ENCODE results near the gene ANKRD55.

DNA sequence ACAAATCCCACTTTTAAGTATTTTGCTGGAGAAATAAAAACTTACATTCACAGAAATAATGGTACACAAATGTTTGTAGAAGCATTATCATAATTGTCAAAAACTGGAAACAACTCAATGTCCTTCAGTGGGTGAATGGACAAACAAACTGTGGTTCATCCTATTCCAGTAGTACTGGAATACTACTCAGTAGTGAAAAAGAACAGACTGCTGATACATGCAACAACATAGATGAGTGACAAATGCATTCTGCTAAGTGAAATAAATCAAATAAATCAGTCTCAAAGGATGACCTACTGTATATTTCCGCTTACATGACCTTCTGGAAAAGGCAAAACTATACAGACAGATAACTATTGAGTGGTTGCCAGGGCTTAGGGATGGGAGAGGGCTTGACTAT lies 114.1 kb downstream of the ANKRD55 start:
- TF ChIP-seq, protein P1, sequence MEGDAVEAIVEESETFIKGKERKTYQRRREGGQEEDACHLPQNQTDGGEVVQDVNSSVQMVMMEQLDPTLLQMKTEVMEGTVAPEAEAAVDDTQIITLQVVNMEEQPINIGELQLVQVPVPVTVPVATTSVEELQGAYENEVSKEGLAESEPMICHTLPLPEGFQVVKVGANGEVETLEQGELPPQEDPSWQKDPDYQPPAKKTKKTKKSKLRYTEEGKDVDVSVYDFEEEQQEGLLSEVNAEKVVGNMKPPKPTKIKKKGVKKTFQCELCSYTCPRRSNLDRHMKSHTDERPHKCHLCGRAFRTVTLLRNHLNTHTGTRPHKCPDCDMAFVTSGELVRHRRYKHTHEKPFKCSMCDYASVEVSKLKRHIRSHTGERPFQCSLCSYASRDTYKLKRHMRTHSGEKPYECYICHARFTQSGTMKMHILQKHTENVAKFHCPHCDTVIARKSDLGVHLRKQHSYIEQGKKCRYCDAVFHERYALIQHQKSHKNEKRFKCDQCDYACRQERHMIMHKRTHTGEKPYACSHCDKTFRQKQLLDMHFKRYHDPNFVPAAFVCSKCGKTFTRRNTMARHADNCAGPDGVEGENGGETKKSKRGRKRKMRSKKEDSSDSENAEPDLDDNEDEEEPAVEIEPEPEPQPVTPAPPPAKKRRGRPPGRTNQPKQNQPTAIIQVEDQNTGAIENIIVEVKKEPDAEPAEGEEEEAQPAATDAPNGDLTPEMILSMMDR (IDR thresholded peaks at IDR 0.05) = no peak
- no peak for TF ChIP-seq POLR2A (IDR thresholded peaks at IDR 0.05)
